HG03439 (cell line): ENCODE measurements around the gene LIM2.

Source experiments
- ATAC-seq: cut with Tn5 transposase; IDR thresholded peaks from one replicate; pipeline ENCODE4 v1.9.1; 2021; ENCODE audit warnings: mild to moderate bottlenecking, moderate library complexity; ENCODE audit not compliant: unreplicated experiment

The LIM2 gene

DNA sequence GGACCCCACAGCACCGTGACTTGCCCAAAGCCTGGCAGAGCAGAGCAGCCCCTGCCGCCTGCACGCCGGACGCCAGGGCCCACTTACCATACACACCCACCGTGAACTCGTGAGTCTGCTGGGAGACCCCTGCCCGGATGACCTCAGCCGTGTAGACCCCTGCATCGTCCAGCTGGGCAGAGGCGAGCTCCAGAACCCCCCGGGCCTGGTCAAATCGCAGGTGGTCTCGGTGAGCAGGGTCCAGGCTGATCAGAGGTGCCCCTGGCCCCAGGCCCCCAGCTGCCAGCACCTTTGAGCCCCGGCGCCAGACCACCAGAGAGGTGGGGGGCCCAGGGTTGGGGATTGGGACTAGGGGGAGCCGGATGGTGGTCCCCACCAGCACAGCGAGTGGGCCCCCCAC, 46.7 kb downstream of the LIM2 start:
- ATAC-seq = no peak

DNA sequence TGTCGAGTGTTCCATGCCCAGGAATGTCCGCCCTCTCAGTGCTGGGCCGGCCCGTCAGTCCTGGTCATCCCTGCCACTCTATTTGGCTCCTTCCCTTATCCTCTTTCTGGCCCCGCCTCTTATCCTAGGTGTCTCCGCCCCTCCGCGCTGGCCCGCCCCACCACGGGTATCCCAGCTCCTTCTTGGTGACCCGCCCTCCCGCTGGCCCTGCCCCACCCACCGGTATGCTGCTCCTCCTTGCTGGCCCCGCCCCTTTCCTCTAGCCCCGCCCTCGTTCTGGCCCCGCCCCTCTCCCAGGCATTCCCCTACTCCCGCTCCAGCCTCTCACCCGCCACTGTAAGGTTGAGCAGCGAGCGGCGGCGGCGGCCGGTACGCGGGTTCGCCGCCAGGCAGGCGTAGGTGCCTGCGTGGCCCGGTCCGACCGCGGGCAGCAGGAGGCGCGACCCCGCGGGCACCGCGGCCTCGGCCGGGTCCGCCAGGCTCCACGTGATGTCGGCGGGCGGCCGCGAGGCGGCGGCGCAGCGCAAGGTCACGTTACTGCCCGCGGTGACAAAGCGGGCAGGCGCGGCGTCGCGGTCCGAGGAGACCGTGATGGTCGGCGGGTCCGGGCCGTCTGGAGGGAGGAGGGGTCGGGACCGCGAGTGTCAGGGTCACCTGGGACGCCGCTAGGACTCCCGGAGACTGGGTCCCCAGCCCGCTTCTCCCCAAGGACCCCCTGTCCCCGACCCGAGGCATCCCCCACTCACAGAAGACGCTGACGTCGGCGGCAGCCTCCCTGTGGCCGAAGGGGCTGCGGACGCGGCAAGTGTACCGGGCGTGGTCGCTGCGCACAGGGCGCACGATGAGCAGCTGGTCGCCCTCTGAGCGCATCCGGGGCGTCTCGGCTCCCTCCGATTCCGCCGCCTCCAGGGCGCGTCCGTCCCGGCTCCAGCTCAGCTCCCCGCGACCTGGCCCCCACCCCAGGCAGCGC, 47.8 kb downstream of the LIM2 start:
- ATAC-seq = peak; percentile 60

DNA sequence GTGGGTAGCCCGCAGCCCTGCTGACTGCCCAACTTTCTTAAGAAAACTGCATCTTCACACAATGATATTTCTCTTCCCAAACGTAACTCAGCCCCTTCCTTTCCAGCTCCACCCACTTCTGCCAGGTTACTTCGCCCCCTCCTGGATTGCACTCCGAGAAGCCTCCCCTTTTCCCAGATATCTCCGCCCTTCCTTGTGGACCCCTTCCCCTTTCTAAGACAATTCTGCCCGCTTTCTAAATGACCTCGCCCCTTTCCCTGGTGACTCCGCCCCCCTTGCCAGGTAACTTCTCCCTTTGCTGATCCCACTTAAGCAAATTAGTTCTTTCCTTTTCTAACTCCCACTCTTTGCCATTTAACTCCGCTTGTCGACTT, 48.5 kb downstream of the LIM2 start:
- ATAC-seq = peak; percentile 7

DNA sequence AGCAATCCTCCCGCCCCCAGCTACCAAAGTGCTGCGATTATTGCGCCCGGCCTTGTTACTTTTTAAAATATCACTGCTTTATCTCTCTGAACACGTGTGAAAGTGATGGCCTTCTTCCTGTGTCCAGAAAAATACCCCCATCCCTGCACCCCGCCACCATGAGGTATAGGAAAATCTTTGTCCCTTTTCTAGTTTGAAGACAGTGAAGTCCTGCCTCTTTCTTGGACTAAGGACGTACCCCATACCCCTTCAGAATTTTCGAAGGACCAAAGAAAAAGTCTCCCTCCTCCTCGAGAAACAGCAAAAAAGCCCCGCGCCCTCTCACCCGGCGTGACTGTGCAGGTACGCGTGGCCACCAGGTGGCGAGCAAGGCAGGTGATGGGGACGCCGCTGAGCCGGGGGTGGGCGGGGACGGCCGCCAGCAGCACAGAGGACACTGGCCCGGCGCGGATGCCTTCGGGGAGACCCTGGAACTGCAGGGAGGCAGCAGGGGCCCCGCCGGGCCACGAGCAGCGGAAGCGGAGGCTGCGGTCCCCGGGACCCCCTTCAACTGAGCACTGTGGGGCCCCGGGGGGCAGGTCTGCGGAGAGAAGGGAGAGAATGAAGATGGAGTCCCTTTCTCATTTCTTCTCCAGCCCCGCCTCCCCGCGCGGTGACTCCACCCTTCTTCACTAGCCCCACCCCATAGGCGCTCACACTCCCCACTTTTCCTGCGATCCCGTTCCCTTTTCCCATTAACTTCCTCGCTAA, 49.0 kb downstream of the LIM2 start:
- peak; percentile 58 for ATAC-seq

DNA sequence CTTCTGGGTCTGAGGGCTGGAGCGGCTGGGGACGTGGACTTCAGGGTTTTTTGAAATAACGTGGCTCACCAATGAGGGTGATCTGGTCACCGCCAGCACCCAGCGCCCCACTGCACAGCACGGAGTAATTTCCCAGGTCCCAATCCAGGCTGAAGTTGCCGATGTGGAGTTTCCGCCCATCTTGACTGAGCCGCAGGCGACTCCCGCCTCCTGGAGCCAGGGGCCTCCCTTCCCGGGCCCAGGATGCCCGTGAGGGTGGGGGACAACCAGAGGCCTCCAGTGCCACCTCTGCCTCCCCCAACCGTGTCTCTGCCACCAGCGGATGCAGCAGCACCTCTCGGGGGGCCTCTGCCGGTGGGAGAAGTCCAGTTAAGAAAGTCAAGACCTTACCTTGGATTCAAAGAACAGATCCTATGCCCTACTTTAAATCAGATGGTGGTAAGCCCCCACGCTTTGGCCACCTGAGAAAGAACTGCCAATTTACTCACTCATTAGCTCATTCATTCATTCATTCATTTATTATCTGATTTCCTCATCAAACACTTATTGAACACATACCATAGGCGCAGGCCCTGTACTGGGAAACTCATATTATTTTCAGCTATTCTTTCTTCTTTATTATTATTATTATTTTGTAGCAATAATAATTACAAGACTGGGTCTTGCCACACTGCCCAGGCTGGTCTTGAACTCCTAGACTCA, 49.8 kb downstream of the LIM2 start:
- no peak for ATAC-seq

DNA sequence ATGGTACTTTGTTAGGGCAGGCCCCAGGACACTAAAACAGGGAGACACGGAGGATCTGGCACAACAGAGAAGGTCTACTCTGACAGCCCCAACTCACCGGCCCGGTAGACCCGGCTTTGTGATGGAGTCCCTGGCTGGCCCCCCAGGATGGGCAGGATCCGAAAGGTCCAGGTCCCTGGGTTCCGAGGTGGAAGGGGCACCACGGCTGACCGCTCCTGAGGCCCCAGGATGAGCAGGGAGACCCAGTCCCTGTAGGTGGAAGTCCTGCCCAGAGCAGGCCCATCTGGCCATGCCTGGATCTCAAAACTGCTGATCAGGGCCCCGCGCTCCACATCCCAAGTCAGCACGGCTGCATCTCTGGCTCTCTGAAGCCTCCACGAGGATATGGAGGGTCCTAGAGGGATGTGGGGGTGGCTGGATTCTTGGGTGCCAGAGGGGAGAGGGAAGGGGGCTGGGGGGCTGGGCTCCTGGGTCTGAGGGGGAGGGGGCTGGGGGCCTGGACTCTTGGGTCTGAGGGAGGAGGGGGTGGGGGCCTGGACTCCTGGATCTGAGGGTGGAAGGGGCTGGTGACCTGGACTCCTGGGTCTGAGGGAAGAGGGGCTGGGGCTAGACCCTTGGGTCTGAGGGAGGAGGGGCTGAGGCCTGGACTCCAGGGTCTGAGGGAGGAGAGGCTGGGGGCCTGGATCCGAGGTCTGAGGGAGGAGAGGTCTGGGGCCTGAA, 50.5 kb downstream of the LIM2 start:
- no peak for ATAC-seq

DNA sequence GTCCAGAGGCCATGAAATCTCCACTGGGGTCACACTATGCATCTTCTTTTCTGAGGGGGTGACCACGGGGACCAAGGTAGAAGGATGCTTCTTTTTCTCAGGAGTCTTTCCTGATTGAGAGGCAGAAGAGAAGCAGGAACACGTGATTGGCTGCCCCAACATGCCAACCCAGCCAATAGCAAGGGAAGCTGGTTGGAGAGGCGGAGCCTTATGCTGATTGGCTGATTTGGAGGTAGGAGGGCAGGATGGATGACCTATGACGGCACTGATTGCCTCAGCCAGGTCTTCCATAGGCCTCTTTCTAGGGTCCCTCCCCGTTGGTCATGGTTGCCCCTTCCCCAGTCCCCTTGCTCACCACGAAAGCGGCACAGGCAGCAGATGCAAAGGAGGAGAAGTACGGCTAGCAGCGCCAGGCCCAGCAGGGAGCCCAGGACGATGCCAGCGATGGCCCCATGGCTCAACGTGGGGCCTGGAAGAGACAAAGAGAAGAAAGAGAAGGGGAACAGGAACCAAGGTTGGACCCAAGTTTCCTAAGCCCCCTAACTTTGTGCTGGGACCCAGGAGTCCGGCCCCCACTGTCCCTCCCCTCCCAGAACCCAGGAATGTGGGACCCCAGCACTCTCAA, 53.8 kb downstream of the LIM2 start:
- no peak for ATAC-seq

DNA sequence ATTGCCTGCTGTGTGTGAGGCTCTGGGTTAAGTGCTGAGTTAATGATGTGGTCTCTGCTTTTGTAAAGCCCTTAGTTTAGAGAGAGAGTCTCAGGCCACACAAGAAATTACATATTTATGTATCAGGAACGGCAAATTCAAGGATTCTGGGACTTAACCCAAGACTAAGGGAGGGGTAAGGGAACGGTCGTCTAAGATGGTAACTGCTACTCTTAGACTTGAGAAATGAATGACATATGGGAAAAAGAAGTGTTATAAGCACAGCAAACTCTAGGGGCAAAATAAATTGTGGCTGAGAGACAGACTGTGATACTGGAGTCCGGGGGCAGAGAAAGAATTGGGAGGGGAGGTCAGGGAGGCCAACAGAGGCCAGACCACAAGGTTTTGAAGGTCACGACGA, 56.1 kb downstream of the LIM2 start:
- no peak for ATAC-seq

DNA sequence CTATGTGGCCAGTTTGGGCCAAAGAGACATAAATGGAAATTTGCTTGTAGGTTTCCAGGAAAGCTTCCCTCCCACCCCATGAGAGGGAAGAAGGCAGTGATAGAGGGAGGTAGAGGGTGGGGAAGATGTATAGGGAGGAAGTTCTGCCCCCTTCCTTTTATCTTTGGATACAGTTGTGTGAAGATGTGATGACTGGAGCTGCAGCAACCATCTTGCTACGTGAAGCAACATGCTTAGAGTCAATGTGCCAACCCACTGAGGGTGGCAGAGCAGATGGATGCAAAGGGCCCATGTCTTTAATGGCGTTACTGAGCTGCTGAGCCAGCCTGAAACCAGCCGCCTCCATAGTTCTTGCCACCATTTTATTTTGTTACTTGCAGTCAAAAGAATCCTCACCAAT, 56.6 kb downstream of the LIM2 start:
- no peak for ATAC-seq

DNA sequence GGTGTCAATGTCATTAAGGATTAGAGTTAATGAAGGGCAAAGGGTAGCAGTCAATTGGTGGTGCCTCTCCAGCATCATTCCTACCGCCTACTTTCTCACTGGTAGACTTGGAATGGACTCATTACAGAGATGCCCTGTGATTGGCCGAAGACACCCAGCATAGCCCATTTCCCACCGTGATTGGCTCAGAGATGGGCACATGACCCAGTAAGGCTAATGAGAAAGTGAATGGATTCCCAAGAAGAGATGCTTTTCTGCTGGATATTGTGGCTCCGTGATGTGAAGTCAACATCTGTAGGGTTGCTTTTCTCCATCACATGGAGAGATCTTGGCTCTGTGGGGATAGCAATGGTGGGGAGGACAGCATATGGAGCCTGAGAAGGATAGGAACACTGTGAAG, 57.4 kb downstream of the LIM2 start:
- ATAC-seq = no peak
